NOMO-1 (cell line): ENCODE results near the gene MAP4.

Source experiments
- DNase-seq, 2 experiments: peaks; one replicate each; lab custom pipeline; 2025; ENCODE audit not compliant: unreplicated experiment in 2 of 2; lab: John Stamatoyannopoulos, UW

The MAP4 gene

DNA sequence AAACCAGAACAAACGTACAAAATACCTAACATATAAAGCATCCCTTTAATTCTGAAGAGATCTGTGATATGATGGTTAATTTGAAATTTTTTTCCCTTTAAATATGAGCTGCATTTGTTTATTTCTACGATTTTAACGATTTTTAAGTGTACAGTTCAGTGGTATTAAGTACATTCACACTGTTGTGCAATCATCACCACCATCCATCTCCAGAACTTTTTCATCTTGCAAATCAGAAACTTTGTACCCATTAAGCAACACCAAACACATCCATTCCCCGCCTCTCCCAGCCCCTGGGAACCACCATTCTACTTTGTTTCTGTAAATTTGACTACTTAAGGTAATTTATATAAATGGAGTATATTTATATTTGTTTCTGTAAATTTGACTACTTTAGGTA is 51.5 kb downstream of the MAP4 start:
- no peak for DNase-seq

- DNase-seq = no peak
Observed at GRCh38 chr3:47961815-47962606, 54.2 kb downstream of the MAP4 start.

DNA sequence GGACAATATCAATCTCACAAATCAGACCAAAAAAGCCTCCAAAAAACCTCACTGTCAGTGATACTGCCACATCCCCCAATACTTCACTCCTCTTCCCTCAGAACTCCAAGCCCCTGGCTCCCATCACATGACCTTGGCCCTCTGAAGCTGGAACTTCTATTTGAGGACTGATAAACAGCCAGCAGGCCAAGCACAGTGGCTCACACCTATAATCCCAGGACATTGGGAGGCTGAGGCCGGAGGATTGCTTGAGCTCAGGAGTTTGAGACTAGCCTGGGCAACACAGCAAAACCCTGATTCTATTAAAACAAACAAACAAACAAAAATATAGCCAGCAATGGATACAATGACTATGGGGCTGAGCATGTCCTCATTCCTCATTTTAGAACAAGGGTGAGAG is 55.2 kb downstream of the MAP4 start:
- no peak for DNase-seq

GRCh38 chr3:47956521-47956920 is 59.7 kb downstream of the MAP4 start:
- DNase-seq = no peak

- DNase-seq = no peak
Observed at GRCh38 chr3:47954567-47954966, 61.6 kb downstream of the MAP4 start.

DNA sequence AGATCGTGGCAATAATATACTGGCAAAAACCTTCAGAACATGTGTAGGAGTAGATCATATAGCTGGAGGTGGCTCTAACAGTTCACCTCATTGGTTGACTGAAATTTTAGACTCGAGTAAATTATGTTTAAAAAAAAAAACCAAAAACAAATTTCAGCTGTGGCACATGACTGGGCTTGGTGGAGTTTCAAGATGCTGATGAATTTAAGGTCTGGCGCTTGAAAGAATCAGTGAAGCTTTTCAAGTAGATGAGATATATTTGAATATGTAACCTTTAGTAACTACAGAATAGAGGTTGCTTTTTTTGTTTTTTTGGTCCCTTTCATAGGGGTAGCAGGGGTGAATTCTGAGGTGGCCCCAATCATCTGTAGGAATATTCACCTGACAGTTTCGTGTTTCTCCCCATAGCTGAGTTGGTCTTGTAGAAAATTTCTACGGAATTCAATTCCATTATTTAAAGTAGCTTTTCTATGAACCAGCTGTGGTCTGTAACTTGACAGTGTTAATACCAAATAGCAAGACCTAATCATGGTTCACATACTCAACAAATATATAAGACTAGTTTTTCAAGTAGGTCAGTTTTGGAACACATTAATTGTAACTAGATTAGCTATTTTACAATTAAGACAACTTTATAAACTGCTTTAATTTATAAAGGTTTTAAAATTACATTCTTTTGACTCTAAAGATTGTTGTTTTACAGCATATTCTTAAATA is 65.6 kb downstream of the MAP4 start:
- no peak for DNase-seq

- DNase-seq = no peak
Observed at GRCh38 chr3:47949979-47950378, 66.2 kb downstream of the MAP4 start.

GRCh38 chr3:47940232-47940631 is 76.0 kb downstream of the MAP4 start:
- no peak for DNase-seq

DNA sequence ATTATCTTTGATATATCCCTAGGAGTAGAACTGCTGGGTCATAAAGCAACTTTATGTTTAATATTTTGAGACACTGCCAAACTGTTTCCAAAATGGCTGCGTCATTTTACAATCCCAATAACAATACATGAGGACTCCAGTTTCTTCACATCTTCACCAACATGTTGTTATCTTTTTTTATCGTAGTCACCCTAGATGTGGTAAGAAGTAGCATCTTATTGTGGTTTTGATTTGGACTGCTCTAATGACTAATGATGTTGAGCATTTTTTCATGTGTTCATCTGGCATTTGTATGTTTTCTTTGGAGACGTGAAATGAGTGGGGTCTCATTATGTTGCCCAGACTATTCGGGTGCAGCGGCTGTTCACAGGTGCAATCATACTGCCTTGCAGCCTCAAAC is 83.8 kb downstream of the MAP4 start:
- DNase-seq = no peak

- no peak for DNase-seq
Observed at GRCh38 chr3:47930979-47931378, 85.2 kb downstream of the MAP4 start.

GRCh38 chr3:47916696-47917095 is 99.5 kb downstream of the MAP4 start:
- no peak for DNase-seq

DNA sequence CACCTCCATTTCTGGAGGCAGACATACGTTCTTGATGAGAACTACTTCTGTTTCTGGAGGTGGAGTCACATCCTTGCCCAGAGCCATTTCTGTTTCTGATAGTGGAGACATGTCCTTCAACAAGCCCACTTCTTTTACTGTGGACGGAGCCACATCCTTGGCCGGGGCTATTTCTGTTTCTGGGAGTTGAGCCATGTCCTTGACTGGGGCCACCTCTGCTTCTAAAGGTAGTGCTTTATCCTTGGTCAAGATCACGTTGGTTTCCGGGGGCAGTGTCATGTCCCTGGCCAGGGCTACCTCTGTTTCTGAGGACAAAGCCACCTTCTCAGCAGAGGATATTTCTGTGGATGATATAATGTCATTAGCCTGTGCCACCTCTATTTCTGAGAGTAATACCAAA is 100.0 kb downstream of the MAP4 start:
- no peak for DNase-seq

DNA sequence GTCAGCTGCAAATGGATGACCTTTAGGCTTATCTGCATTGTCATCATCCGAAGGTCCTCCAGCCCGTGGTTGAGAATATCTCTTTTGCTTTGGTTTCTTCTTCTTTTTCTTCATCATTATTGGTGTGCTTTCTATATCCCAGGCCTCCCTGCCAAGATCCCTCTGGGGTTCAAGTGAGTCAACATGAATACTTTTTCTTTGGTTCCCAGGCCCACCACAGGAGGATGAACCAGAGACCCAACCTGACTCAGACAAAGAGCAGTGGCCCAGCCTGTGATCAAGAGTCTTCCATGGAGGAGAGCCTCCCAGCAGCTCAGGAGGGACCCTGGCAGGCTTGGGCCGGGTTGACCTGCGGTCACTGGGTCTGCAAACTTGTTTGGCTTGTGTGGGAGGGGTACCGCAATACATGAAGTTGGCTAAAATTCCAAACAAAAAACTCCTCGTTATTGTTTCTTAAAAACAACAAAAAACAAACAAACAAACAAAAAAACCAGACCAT is 104.2 kb downstream of the MAP4 start:
- DNase-seq = no peak

- no peak for DNase-seq
Observed at GRCh38 chr3:47910777-47911440, 105.3 kb downstream of the MAP4 start.

DNA sequence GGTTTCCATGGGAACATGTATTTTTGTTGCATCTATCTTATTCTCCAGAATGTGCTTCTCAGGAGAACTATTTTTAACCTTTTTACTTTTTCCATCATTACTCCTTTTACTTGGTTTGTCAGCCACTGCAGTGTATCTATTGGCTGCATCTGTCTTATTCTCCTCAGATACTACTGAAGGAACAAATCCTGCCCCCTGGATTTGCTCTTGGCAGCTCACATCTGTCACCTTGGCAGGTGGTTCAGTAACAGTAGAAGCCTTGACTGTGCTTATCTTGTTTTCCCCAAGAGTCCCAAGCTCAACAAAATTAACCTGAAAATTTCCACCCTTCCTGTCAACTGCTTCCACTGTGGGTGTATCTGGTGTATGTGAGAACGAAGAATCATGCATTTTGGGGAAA is 106.0 kb downstream of the MAP4 start:
- DNase-seq = no peak

- DNase-seq = no peak
Observed at GRCh38 chr3:47909607-47910006, 106.6 kb downstream of the MAP4 start.

DNA sequence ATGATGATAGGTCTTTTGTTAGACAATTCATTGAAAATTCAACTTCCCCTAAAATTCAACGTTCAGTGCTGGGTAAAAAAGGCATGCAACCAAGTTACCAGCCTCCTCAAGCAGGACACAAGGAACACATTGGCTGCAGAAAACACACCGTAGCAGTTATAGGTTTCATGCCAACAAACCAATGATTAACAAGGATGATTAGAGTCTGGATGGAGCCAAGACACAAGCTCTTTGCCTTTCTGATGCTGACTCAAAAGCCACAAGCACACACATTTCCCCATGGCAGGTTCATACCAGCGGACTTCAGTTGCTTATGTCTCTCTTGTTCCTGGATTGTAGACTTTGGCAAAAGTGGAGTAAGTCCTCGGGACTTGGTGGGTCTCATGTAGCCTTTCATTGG is 107.5 kb downstream of the MAP4 start:
- no peak for DNase-seq

DNA sequence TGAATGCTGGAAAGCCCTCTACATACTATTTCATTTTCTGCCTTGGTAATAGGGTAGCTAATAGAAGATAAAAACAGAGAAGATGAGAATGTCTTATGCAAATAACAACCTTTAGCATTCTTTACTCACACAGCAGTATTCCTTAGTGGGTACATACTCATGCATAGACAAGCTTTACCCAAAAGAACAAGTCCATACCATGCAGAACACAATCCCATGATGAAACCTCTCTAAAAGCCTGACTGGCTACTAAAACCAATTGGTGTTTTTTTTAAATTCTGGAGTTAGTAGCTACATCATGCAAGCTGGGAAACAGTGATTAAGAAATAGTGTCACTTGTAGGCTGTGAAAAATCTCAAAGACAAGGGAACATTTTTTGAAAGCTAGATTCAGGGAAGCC is 108.4 kb downstream of the MAP4 start:
- DNase-seq = no peak

GRCh38 chr3:47902746-47903145 is 113.5 kb downstream of the MAP4 start:
- DNase-seq = no peak

DNA sequence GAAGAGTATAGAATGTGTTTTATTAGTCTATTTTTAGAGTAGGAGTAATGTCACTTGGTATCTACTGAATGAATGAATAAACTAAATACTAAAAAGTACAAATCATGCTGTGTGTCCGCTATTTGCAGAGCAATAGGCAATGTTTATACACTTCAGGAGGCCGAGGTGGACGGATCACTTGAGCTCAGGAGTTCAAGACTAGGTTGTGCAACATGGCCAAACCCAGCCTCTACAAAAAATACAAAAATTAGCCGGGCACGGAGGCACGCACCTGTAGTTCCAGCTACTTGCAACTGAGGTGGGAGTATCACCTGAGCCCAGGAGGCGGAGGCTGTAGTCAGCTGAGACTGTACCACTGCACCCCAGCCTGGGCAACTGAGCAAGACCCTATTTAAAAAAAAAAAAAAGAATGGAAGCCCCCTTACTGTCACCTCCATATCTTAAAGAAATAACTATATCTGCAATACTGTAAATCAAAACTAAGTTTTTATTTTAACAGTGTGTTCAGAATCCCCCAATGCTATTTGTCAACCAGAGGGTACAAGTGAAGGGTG is 114.9 kb downstream of the MAP4 start:
- DNase-seq = no peak

- DNase-seq = no peak
Observed at GRCh38 chr3:47899495-47900108, 116.6 kb downstream of the MAP4 start.
